Fibroblast of lung (primary cell): Measurements from ENCODE around the gene PSMD13.

ENCODE experiments used
- EZH2 ChIP-seq: IDR thresholded peaks from 2 replicates; pipeline ENCODE4 v1.5.1; 2012; ENCODE audit warnings: low read length, control low read depth, mild to moderate bottlenecking; ENCODE audit errors: missing control alignments
- TF ChIP-seq, protein P1 (sequence below), 2 donors: IDR thresholded peaks in 1 of 2; conservative IDR thresholded peaks in 1 of 2; 1 replicate in 1 of 2; 2 replicates in 1 of 2; pipeline ENCODE4 v1.5.1; 2011 to 2012; ENCODE audit warnings: low read length in 2 of 2, control low read depth in 1 of 2, inconsistent platforms in 1 of 2, low read depth in 1 of 2, mild to moderate bottlenecking in 1 of 2

DNA sequence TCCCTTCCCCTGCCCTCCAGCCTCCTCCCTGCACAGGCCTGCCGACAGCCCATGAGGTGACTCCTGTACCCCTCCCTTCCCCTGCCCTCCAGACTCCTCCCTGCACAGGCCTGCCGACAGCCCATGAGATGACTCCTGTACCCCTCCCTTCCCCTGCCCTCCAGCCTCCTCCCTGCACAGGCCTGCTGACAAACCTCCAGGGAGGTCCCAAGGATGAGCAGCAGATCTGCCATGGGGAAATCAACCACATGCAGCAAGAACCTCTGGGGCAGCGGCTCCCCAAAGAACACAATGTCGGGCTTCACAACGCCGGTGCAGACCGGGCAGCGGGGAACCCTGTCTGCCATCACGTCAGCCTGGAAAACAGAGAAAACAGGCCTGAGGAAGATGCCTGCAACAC lies 12.9 kb upstream of the PSMD13 start:
- TF ChIP-seq EZH2 = no peak
- TF ChIP-seq, protein P1, sequence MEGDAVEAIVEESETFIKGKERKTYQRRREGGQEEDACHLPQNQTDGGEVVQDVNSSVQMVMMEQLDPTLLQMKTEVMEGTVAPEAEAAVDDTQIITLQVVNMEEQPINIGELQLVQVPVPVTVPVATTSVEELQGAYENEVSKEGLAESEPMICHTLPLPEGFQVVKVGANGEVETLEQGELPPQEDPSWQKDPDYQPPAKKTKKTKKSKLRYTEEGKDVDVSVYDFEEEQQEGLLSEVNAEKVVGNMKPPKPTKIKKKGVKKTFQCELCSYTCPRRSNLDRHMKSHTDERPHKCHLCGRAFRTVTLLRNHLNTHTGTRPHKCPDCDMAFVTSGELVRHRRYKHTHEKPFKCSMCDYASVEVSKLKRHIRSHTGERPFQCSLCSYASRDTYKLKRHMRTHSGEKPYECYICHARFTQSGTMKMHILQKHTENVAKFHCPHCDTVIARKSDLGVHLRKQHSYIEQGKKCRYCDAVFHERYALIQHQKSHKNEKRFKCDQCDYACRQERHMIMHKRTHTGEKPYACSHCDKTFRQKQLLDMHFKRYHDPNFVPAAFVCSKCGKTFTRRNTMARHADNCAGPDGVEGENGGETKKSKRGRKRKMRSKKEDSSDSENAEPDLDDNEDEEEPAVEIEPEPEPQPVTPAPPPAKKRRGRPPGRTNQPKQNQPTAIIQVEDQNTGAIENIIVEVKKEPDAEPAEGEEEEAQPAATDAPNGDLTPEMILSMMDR (conservative IDR thresholded peaks at IDR 0.05 in 1 of 2, IDR thresholded peaks at IDR 0.05 in 1 of 2; ENCODE audit: low read depth in 1 of 2, low read length in 2 of 2) = no peak
